ENCODE data around the gene ATPAF2.

The ATPAF2 gene

GRCh38 chr17:18040261-18040858 is 1.4 kb upstream of the ATPAF2 start:
- DNase-seq (ENCODE audit: insufficient read length, low spot score) (no peak), FAIRE-seq (no peak)

- peak; percentile 26 for FAIRE-seq
- peak; percentile 29 for DNase-seq (ENCODE audit: insufficient read length, low spot score)
These were observed 730 bp upstream of the ATPAF2 start for GRCh38 chr17:18039535-18040260.

GRCh38 chr17:18038149-18038850 is 668 bp downstream of the ATPAF2 start:
- DNase-seq (ENCODE audit: insufficient read length, low spot score) = no peak
- peak; percentile 28 for FAIRE-seq

- DNase-seq (ENCODE audit: insufficient read length, low spot score) (no peak), FAIRE-seq (peak; percentile 68)
These were observed 1.5 kb downstream of the ATPAF2 start for GRCh38 chr17:18037486-18037885.

DNA sequence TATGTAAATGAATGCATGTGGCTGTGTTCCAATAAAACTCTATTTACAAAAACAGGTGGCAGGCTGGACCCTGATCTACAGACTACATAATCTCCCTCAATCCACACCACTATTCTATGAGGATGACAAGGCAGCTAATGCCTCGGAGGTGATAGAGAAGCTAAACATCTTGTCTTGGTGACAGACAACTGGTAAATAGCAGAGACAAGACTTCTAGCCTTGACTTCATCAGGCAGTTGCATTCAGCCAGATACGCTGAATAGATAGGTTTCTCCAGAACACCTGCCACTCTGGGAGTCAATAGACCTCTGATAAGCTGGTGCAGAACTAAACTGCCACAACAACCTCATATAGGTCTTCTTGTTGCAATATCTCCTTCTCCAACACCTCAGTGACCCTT is 3.3 kb downstream of the ATPAF2 start:
- DNase-seq (ENCODE audit: insufficient read length, low spot score) (no peak), FAIRE-seq (no peak)

- peak; percentile 91 for FAIRE-seq
These were observed 5.4 kb downstream of the ATPAF2 start for GRCh38 chr17:18033442-18034099.

GRCh38 chr17:18031955-18032354 is 7.0 kb downstream of the ATPAF2 start:
- DNase-seq (ENCODE audit: insufficient read length, low spot score) = no peak
- FAIRE-seq = no peak

More at GRCh38 chr17:18033442-18034099, 5.4 kb downstream of the ATPAF2 start:
- peak; percentile 64 for DNase-seq (ENCODE audit: insufficient read length, low spot score)

DNA sequence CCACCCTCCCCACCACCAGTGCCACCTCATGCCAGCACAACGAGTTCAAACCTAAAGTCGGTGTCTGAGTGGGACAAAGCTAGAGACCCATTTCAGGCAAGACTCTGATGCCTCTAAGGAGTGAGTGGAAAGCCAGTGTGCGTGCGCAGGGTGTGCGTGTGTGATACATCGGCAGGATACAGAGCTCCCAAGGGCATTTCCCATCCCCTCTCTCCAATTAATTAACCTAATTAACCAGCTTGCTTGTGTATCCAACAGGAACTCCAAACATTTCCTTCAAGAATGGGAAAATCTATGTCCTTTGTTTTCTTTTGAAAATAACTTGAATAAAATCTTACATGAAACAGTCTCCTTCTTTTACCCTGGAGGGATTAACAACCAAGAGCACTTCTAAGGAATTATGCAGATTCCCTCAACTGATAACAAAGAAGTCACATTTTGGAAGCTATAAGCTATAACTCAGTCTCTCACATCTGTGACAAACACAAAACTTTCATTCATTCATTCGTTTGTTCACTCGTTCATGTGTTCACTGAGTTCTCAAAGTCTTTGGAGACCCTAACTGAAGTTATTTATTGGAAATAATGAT is 9.9 kb downstream of the ATPAF2 start:
- no peak for FAIRE-seq
- DNase-seq (ENCODE audit: insufficient read length, low spot score) = no peak

DNA sequence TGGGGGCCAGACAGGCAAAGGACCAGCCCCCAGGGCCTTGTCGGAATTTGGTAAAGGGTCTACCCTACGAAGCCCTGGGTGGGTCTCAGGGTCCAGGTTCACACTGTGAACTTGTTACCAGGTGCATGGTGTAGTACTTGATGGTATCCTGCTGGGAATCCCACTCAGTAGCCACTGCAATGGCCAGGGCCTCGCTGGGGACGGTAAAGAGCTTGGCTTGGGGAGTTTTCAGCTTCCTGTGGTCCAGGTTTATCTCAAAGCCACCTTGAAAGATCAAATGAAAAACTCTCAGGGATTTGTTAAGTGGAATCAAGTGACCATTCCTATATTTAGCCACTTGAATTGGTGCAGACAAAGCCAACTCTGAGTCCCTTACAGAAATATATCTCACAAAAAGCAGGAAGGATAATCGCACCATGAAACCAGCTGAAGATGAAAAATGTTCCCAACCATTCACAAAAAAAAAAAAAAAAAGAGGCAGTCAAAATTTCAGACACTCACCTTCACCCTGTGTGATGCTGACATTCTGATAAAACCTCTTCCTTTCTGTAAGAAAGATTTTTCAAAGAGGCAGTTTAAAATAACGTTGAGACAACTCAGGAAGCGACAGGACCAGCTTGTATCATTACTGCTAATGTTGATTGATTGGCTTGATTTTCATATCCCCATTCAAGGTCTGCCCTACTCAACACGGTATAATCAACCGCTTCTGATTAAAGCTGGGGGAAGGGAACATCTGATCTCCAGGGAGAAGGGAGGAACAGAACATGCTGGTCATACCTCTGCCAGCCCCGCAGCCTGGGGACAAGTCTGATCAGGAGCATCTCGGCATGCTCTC is 10.6 kb downstream of the ATPAF2 start:
- DNase-seq (ENCODE audit: insufficient read length, low spot score) (no peak), FAIRE-seq (no peak)

GRCh38 chr17:18027280-18027679 is 11.7 kb downstream of the ATPAF2 start:
- DNase-seq (ENCODE audit: insufficient read length, low spot score) = no peak
- peak; percentile 14 for FAIRE-seq

- DNase-seq (ENCODE audit: insufficient read length, low spot score) (no peak), FAIRE-seq (no peak)
These were observed 12.8 kb downstream of the ATPAF2 start for GRCh38 chr17:18025945-18026776.

DNA sequence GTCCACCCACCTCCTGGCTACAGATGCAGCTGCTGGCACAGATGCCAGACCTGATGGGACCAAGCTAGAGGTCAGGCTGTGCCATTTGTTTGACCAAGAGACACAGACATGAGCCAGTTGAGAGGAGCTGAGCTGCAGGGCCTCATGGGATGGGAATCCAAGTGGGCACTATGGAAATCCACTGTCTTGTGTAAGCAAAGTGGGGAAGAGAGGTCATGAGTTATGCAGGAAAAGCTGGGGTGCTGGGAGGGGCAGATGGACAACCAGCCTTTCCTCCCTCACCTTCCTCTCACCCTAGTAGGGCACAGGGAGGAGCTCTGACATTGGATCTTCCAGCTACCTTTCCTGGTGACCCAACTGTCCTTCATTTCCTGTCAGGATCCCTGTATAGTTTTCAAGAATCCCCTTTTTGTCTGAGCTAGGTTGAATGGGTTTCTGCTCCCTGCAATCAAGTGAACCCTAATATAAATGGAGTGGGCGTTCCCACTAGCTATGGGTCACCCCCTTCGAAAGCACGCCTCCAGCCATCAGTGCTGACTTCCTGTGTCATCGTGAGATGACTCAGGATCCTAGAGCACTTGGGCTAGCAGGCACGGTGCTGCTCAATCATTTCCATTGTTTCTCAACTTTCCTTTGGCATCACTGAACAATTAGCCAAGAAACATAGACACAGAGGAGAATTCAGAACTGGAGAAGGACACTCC is 13.6 kb downstream of the ATPAF2 start:
- FAIRE-seq (peak; percentile 93), DNase-seq (ENCODE audit: insufficient read length, low spot score) (peak; percentile 49)

GRCh38 chr17:18021372-18021771 is 17.6 kb downstream of the ATPAF2 start:
- no peak for FAIRE-seq
- no peak for DNase-seq (ENCODE audit: insufficient read length, low spot score)

DNA sequence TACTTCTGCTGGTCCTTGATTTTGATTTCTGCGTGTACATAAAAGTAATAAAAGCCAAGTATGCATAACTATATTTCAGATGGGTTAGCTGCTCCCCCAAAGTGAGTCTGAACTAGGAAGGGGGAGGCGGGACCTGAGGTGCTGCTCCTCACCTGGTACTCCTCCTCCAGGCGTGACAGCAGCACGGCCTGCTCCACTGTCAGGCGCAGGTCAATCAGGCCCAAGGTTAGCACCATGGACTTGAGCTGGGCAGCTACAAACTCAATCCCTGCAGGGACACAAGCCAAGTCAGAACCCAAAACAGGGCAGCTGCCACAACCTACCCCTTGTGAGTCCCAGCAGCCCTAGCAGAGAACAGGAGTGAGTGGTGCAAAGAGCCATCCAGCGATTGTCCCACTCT is 18.0 kb downstream of the ATPAF2 start:
- FAIRE-seq (no peak), DNase-seq (ENCODE audit: insufficient read length, low spot score) (no peak)

GRCh38 chr17:18019838-18020154 is 19.2 kb downstream of the ATPAF2 start:
- FAIRE-seq (no peak), DNase-seq (ENCODE audit: insufficient read length, low spot score) (no peak)

DNA sequence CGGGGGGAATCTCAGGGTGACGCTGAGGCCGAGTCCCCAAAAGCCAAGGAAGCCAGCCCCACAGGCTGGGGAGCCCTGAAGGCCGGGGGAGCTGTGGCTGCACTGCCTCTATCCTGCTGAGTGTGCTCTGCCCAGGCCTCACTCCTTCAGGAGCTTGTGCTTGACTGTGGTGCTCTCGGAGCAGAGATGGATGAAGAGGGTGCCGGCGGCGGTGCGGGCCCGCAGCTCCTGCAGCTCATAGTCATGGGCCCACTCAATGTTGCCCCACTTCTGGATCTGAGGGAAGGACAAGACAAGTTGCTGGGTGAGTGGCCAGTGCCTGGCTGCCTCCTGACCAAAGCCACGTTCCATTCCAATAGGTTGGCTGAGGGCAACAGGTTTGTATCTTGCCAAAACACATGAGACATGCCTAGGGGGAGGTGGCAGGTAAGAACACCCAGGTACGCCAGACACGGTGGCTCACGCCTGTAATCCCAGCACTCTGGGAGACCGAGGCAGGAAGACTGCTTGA is 20.5 kb downstream of the ATPAF2 start:
- FAIRE-seq = no peak

GRCh38 chr17:18017958-18018357 is 21.0 kb downstream of the ATPAF2 start:
- DNase-seq (ENCODE audit: insufficient read length, low spot score) (no peak), FAIRE-seq (no peak)

More for the DNA sequence above, 20.5 kb downstream of the ATPAF2 start:
- DNase-seq (ENCODE audit: insufficient read length, low spot score) = no peak

DNA sequence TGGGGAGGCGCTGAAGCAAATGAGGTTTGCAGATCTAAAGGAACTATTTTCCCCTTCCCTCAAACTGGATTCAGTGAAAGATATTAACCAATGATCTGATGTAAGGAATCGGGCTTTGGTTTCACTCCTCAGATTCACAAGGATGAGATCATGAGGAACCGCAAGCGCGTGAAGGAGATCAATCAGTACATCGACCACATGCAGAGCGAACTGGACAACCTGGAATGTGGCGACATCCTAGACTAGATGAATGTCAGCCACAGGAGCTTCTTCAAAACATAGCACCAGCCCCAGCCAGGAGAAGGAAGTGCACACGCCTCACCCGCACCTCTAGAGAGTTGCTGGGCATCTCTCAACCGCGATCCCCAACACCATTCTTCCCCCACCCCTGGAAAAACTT is 22.5 kb downstream of the ATPAF2 start:
- DNase-seq (ENCODE audit: insufficient read length, low spot score) (no peak), FAIRE-seq (no peak)

Measured in GM19239 (cell line).